SK-N-SH (cell line): ENCODE data around the gene CYP2D6. TPM values are rescaled to one million over a fixed set of nuclear protein-coding genes. Genes with fewer than 3 reads are reported as not detected.

Experiments used
- CTCF ChIA-PET: fragments of 300-600, 350-600 bp; formaldehyde crosslinking; extraction: SDS; loops from one replicate; lab custom pipeline; 2021; lab: Yijun Ruan, JAX
- POLR2A ChIA-PET: fragments of 350-600 bp; sonication (Branson Sonifier 250); formaldehyde crosslinking; extraction: SDS; loops from one replicate; lab custom pipeline; 2020; ENCODE audit warnings: antibody characterized with exemption, inconsistent platforms; lab: Yijun Ruan, JAX
- DNase-seq: peaks from one replicate; pipeline ENCODE4 v3.0.0; 2012
- H2AFZ ChIP-seq: fragments of 200-600 bp; sonication (generic); 2 replicates; pipeline ENCODE4 v1.8.1; 2016; ENCODE audit warnings: antibody characterized with exemption, mild to moderate bottlenecking, low read depth
- H3F3A ChIP-seq: fragments of 200-600 bp; sonication (generic); replicated peaks from 2 replicates; pipeline ENCODE3; 2016; ENCODE audit warnings: antibody characterized with exemption, mild to moderate bottlenecking; ENCODE audit not compliant: insufficient read depth
- H3K27ac ChIP-seq, 2 experiments: fragments of 200-500 bp in 1 of 2; fragments of 200-600 bp in 1 of 2; sonication (Bioruptor generic) in 1 of 2; sonication (generic), shearing (Covaris generic) in 1 of 2; 2 replicates each; pipeline versions ENCODE4 v1.5.1 to v1.6.1; 2014 to 2016; ENCODE audit warnings: low read depth in 2 of 2, inconsistent platforms in 1 of 2, low read length in 1 of 2, mild to moderate bottlenecking in 1 of 2, mixed read lengths in 1 of 2
- H3K27me3 ChIP-seq: fragments of 200-600 bp; sonication (generic), shearing (Covaris generic); 2 replicates; pipeline ENCODE4 v1.6.1; 2016; ENCODE audit warnings: mixed run types; ENCODE audit not compliant: insufficient read depth
- H3K36me3 ChIP-seq, 2 experiments: fragments of 200-500 bp in 1 of 2; fragments of 200-600 bp in 1 of 2; sonication (Bioruptor generic) in 1 of 2; sonication (generic) in 1 of 2; replicated peaks in 1 of 2; 2 replicates each; pipeline versions ENCODE3 to v1.5.1; 2014 to 2016; ENCODE audit warnings: low read length in 1 of 2, mild to moderate bottlenecking in 1 of 2; ENCODE audit not compliant: insufficient read depth in 2 of 2, control insufficient read depth in 1 of 2
- H3K4me1 ChIP-seq, 2 experiments: fragments of 200-500 bp in 1 of 2; fragments of 200-600 bp in 1 of 2; sonication (Bioruptor generic) in 1 of 2; sonication (generic), shearing (Covaris generic) in 1 of 2; 2 replicates each; pipeline versions ENCODE4 v1.5.1 to v1.6.1; 2014 to 2016; ENCODE audit warnings: low read depth in 1 of 2, low read length in 1 of 2, mixed run types in 1 of 2; ENCODE audit not compliant: insufficient read depth in 2 of 2, control insufficient read depth in 1 of 2
- H3K4me2 ChIP-seq: fragments of 200-600 bp; sonication (generic), shearing (Covaris generic); 2 replicates; pipeline ENCODE4 v1.6.1; 2017; ENCODE audit warnings: mixed run types
- H3K4me3 ChIP-seq, 2 experiments: fragments of 200-500 bp in 1 of 2; fragments of 200-600 bp in 1 of 2; sonication (Bioruptor generic) in 1 of 2; sonication (generic), shearing (Covaris generic) in 1 of 2; 2 replicates each; pipeline versions ENCODE4 v1.5.1 to v1.8.1; 2014 to 2016; ENCODE audit warnings: low read depth in 2 of 2, inconsistent platforms in 1 of 2, low read length in 1 of 2, mild to moderate bottlenecking in 1 of 2, mixed read lengths in 1 of 2, moderate library complexity in 1 of 2
- H3K79me2 ChIP-seq: fragments of 200-600 bp; sonication (generic); 2 replicates; pipeline ENCODE4 v1.8.1; 2017; ENCODE audit warnings: mild to moderate bottlenecking; ENCODE audit not compliant: insufficient read depth
- H3K9ac ChIP-seq: fragments of 200-600 bp; sonication (generic); 2 replicates; pipeline ENCODE4 v1.6.1; 2017; ENCODE audit warnings: mixed run types
- H3K9me2 ChIP-seq: fragments of 200-600 bp; sonication (generic); 2 replicates; pipeline ENCODE4 v1.6.1; 2017; ENCODE audit warnings: mixed run types
- H3K9me3 ChIP-seq: fragments of 200-600 bp; sonication (generic); 2 replicates; pipeline ENCODE4 v1.6.1; 2017; ENCODE audit warnings: mixed run types, mild to moderate bottlenecking, moderate library complexity
- H4K20me1 ChIP-seq: fragments of 200-600 bp; sonication (generic); 2 replicates; pipeline ENCODE4 v1.6.1; 2017; ENCODE audit warnings: mild to moderate bottlenecking, mixed run types; ENCODE audit not compliant: insufficient read depth
- CHD2 ChIP-seq: fragments of 150-350 bp; IDR thresholded peaks from 2 replicates; pipeline ENCODE4 v1.6.1; 2018; ENCODE audit warnings: low read length; ENCODE audit not compliant: partially characterized antibody
- ELF1 ChIP-seq: IDR thresholded peaks from 2 replicates; pipeline ENCODE4 v1.4.0; 2012
- EP300 ChIP-seq, 2 experiments: IDR thresholded peaks; 2 replicates each; pipeline versions ENCODE4 v1.4.0 to v1.6.1; 2012; ENCODE audit warnings: borderline replicate concordance in 1 of 2, low read depth in 1 of 2, low read length in 1 of 2
- FOSL2 ChIP-seq: IDR thresholded peaks from 2 replicates; pipeline ENCODE4 v1.4.0; 2012; ENCODE audit warnings: low read depth, mild to moderate bottlenecking, moderate library complexity, borderline replicate concordance
- FOXM1 ChIP-seq: IDR thresholded peaks from 2 replicates; pipeline ENCODE4 v1.4.0; 2012; ENCODE audit warnings: low read depth, mild to moderate bottlenecking
- JUND ChIP-seq: IDR thresholded peaks from 2 replicates; pipeline ENCODE4 v1.4.0; 2012
- MEF2A ChIP-seq: IDR thresholded peaks from 2 replicates; pipeline ENCODE4 v1.4.0; 2012; ENCODE audit warnings: low read depth, borderline replicate concordance
- NFIC ChIP-seq: IDR thresholded peaks from 2 replicates; pipeline ENCODE4 v1.4.0; 2012; ENCODE audit warnings: borderline replicate concordance
- POLR2AphosphoS5 ChIP-seq: IDR thresholded peaks from 2 replicates; pipeline ENCODE4 v1.6.1; 2012; ENCODE audit warnings: low read depth, low read length
- RAD21 ChIP-seq: IDR thresholded peaks from 2 replicates; pipeline ENCODE4 v1.6.1; 2012; ENCODE audit warnings: mild to moderate bottlenecking, low read length
- RCOR1 ChIP-seq: fragments of 150-350 bp; IDR thresholded peaks from 2 replicates; pipeline ENCODE4 v1.6.1; 2017; ENCODE audit warnings: antibody characterized with exemption, low read length
- SIN3A ChIP-seq: IDR thresholded peaks from 2 replicates; pipeline ENCODE4 v1.6.1; 2012; ENCODE audit warnings: low read depth, mild to moderate bottlenecking, low read length, moderate library complexity, borderline replicate concordance
- SMC3 ChIP-seq: IDR thresholded peaks from 2 replicates; pipeline ENCODE4 v1.6.1; 2012; ENCODE audit warnings: low read depth, low read length, improper control_type of control experiment
- TAF1 ChIP-seq: IDR thresholded peaks from 2 replicates; pipeline ENCODE4 v1.6.1; 2012; ENCODE audit warnings: low read depth, mild to moderate bottlenecking, low read length, moderate library complexity, borderline replicate concordance
- TCF12 ChIP-seq: IDR thresholded peaks from 2 replicates; pipeline ENCODE4 v1.4.0; 2012
- TEAD4 ChIP-seq: IDR thresholded peaks from 2 replicates; pipeline ENCODE4 v1.4.0; 2012; ENCODE audit warnings: mild to moderate bottlenecking, borderline replicate concordance; ENCODE audit not compliant: insufficient read depth
- ZBTB33 ChIP-seq: IDR thresholded peaks from 2 replicates; pipeline ENCODE4 v1.4.0; 2012; ENCODE audit warnings: low read depth, borderline replicate concordance
- WGBS: methylation state at CpG from one replicate; pipeline ENCODE4 v1.1.6; 2017; ENCODE audit warnings: low lambda C conversion rate; 5-methylcytosine and 5-hydroxymethylcytosine counted together
- polyA plus RNA-seq, 3 experiments: library from polyadenylated mRNA; depleted of rRNA; stranded (reverse); fragments of >200 nt; gene quantifications; 2 replicates each; pipeline ENCODE4 v1.2.3, GENCODE V29; 2012
- TF ChIP-seq, protein P1 (sequence below): IDR thresholded peaks from 2 replicates; pipeline ENCODE4; 2012
- TF ChIP-seq, protein P2 (sequence below): fragments of 150-350 bp; IDR thresholded peaks from 2 replicates; pipeline ENCODE4 v1.6.1; 2017; ENCODE audit warnings: antibody characterized with exemption, low read length, low read depth, borderline replicate concordance

Gene CYP2D6
- polyA plus RNA-seq, 1 of the 3 experiments (the other 2 are of a cell fraction): 0.26 TPM

- no peaks in the 10 kb centered on the region for H3K27me3 ChIP-seq
- no peaks in the 10 kb centered on the region for H3K79me2 ChIP-seq
- CTCF ChIA-PET: no interaction called here
- no peak overlapping the region for H3K4me3 ChIP-seq
- no peaks in the 10 kb centered on the region for H3K36me3 ChIP-seq
- no peaks in the 10 kb centered on the region for H3K9me3 ChIP-seq
- H3K27ac ChIP-seq: no peak overlapping the region
- no peak overlapping the region for H2AFZ ChIP-seq
- no peaks in the 10 kb centered on the region for H3K9me2 ChIP-seq
- POLR2A ChIA-PET: no interaction called here
- DNase-seq: no peak
- no peak overlapping the region for H3K4me2 ChIP-seq
- H3K9ac ChIP-seq: no peak overlapping the region
- WGBS: 98% methylated on average over 16 of the region's 43 CpGs
- TF ChIP-seq FOSL2 (no peak), TAF1 (no peak), MEF2A (no peak), CHD2 (no peak), TCF12 (no peak), EP300 (IDR thresholded peaks at IDR 0.05; ENCODE audit: borderline replicate concordance in 1 of 2, low read depth in 1 of 2, low read length in 1 of 2) (no peak), SMC3 (no peak), ELF1 (no peak), FOXM1 (no peak), RCOR1 (no peak), JUND (no peak), NFIC (no peak), ZBTB33 (no peak), SIN3A (no peak), RAD21 (no peak), TEAD4 (no peak), POLR2AphosphoS5 (no peak)
- TF ChIP-seq, protein P1, sequence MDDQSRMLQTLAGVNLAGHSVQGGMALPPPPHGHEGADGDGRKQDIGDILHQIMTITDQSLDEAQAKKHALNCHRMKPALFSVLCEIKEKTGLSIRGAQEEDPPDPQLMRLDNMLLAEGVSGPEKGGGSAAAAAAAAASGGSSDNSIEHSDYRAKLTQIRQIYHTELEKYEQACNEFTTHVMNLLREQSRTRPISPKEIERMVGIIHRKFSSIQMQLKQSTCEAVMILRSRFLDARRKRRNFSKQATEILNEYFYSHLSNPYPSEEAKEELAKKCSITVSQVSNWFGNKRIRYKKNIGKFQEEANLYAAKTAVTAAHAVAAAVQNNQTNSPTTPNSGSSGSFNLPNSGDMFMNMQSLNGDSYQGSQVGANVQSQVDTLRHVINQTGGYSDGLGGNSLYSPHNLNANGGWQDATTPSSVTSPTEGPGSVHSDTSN: no peak
- TF ChIP-seq, protein P2, sequence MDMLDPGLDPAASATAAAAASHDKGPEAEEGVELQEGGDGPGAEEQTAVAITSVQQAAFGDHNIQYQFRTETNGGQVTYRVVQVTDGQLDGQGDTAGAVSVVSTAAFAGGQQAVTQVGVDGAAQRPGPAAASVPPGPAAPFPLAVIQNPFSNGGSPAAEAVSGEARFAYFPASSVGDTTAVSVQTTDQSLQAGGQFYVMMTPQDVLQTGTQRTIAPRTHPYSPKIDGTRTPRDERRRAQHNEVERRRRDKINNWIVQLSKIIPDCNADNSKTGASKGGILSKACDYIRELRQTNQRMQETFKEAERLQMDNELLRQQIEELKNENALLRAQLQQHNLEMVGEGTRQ: no peak
- TF ChIP-seq, all 33 proteins: peak for 0
- H3K4me1 ChIP-seq: no peaks in the 10 kb centered on the region
- H3F3A ChIP-seq: no peaks in the 10 kb centered on the region
- no peaks in the 10 kb centered on the region for H4K20me1 ChIP-seq
These were observed 21.5 kb upstream of the CYP2D6 start for GRCh38 chr22:42151924-42152635.
